H1 (cell line): ENCODE measurements around the gene GLOD4. TPM values are rescaled to one million over a fixed set of nuclear protein-coding genes. Genes with fewer than 3 reads are reported as not detected.

Experiments
- BACH1 ChIP-seq: IDR thresholded peaks from 2 replicates; pipeline ENCODE4 v1.6.1; 2012; ENCODE audit warnings: low read length, improper control_type of control experiment
- CHD2 ChIP-seq: IDR thresholded peaks from 2 replicates; pipeline ENCODE4 v1.6.1; 2012; ENCODE audit warnings: low read length, improper control_type of control experiment
- CHD7 ChIP-seq: fragments of 300-600 bp; sonication (generic); IDR thresholded peaks from 2 replicates; pipeline ENCODE4 v1.7.1; 2012; ENCODE audit warnings: low read length, moderate library complexity, mild to moderate bottlenecking, inconsistent platforms; ENCODE audit not compliant: insufficient replicate concordance
- EP300 ChIP-seq, 2 experiments: IDR thresholded peaks; 1 replicate in 1 of 2; 2 replicates in 1 of 2; pipeline ENCODE4 v1.6.1; 2011 to 2012; ENCODE audit warnings: low read depth in 2 of 2, low read length in 2 of 2, mild to moderate bottlenecking in 2 of 2, borderline replicate concordance in 1 of 2, inconsistent platforms in 1 of 2, moderate library complexity in 1 of 2
- GTF2F1 ChIP-seq: IDR thresholded peaks from 2 replicates; pipeline ENCODE4 v1.6.1; 2012; ENCODE audit warnings: low read depth, low read length, improper control_type of control experiment, borderline replicate concordance
- MAFK ChIP-seq: IDR thresholded peaks from 2 replicates; pipeline ENCODE4 v1.6.1; 2012; ENCODE audit warnings: low read depth, mild to moderate bottlenecking, improper control_type of control experiment, low read length
- RAD21 ChIP-seq, 2 experiments: IDR thresholded peaks in 1 of 2; conservative IDR thresholded peaks in 1 of 2; 2 replicates each; pipeline ENCODE4 v1.6.1; 2011; ENCODE audit warnings: low read depth in 2 of 2, low read length in 2 of 2, improper control_type of control experiment in 1 of 2, inconsistent platforms in 1 of 2, mild to moderate bottlenecking in 1 of 2, moderate library complexity in 1 of 2
- SP1 ChIP-seq: IDR thresholded peaks from 2 replicates; pipeline ENCODE4 v1.6.1; 2011; ENCODE audit warnings: low read depth, low read length
- TCF12 ChIP-seq: IDR thresholded peaks from 2 replicates; pipeline ENCODE4 v1.6.1; 2011; ENCODE audit warnings: low read depth, mild to moderate bottlenecking, low read length
- polyA plus RNA-seq, 7 experiments: library from polyadenylated mRNA; depleted of rRNA in 3 of 7; stranded (reverse) in 5 of 7; unstranded in 2 of 7; fragments of >200 nt in 5 of 7; fragments of 200-250 nt in 2 of 7; gene quantifications; 1 replicate in 5 of 7; 2 replicates in 1 of 7; 4 replicates in 1 of 7; pipeline versions ENCODE4 v1.2.1 to v1.2.3, GENCODE V29; 2011 to 2013; ENCODE audit warnings: missing spikeins in 2 of 7, mixed read lengths in 2 of 7
- total RNA-seq: library from RNA; stranded (reverse); fragmentation: NEBNext Ultra II Directional; extraction: Animal tissue kit (Norgen Biotek cat#: 25700); gene quantifications from 2 replicates; pipeline ENCODE4 v1.2.1, GENCODE V29; 2021

Gene GLOD4
- total and polyA plus RNA-seq, 2 of the 8 experiments (the other 6 are each of a cell fraction or from before 2014, with no cell fraction given), result 36.8 to 81.3 TPM

- TF ChIP-seq CHD7 (no peak), MAFK (no peak), CHD2 (no peak), GTF2F1 (no peak), TCF12 (no peak), SP1 (no peak), EP300 (IDR thresholded peaks at IDR 0.05; ENCODE audit: borderline replicate concordance in 1 of 2, low read depth in 2 of 2, low read length in 2 of 2) (no peak), BACH1 (no peak), RAD21 (IDR thresholded peaks at IDR 0.05 in 1 of 2, conservative IDR thresholded peaks at IDR 0.05 in 1 of 2; ENCODE audit: low read depth in 2 of 2, low read length in 2 of 2) (no peak)
- TF ChIP-seq, all 59 proteins: peak for 0
These were observed 8.4 kb downstream of the GLOD4 start (continued) for GRCh38 chr17:773467-774312.
